HL-60 (cell line): ENCODE results near the gene SPINK9.

ENCODE experiments used
- DNase-seq, 2 experiments: peaks; one replicate each; pipeline ENCODE4 v3.0.0-alpha.2; 2010 to 2020; ENCODE audit warnings: low read depth in 1 of 2, low spot score in 1 of 2
- H3K27ac ChIP-seq: fragments of 250-450 bp; sonication (Bioruptor Pico); replicated peaks from 2 replicates; pipeline ENCODE4 v1.5.1; 2020; ENCODE audit warnings: mild to moderate bottlenecking, moderate library complexity
- H3K27me3 ChIP-seq: fragments of 250-450 bp; sonication (Bioruptor Pico); 2 replicates; pipeline ENCODE4 v1.5.1; 2021; ENCODE audit warnings: mild to moderate bottlenecking, moderate library complexity; ENCODE audit not compliant: insufficient read depth, poor library complexity, severe bottlenecking
- H3K4me3 ChIP-seq: replicated peaks from 2 replicates; pipeline ENCODE4 v1.5.1; 2011; ENCODE audit warnings: mild to moderate bottlenecking, control low read depth, low read length; ENCODE audit not compliant: insufficient read depth
- CTCF ChIP-seq: IDR thresholded peaks from one replicate; pipeline ENCODE4 v1.5.1; 2011; ENCODE audit warnings: low read length, control low read depth, inconsistent platforms; ENCODE audit not compliant: insufficient read depth
- GABPA ChIP-seq: IDR thresholded peaks from 2 replicates; pipeline ENCODE4 v1.6.1; 2012; ENCODE audit warnings: low read depth
- POLR2AphosphoS5 ChIP-seq: IDR thresholded peaks from 2 replicates; pipeline ENCODE4 v1.6.1; 2012; ENCODE audit warnings: low read depth
- REST ChIP-seq: IDR thresholded peaks from 2 replicates; pipeline ENCODE4 v1.6.1; 2012; ENCODE audit warnings: low read depth; ENCODE audit not compliant: insufficient replicate concordance
- SPI1 ChIP-seq: IDR thresholded peaks from 2 replicates; pipeline ENCODE4 v1.6.1; 2012; ENCODE audit warnings: low read depth, mild to moderate bottlenecking, borderline replicate concordance

Gene SPINK9

GRCh38 chr5:148381906-148382305 is 46.5 kb downstream of the SPINK9 start:
- DNase-seq, result no peak

GRCh38 chr5:148382961-148383360 is 47.6 kb downstream of the SPINK9 start:
- no peak for DNase-seq
- no peak for TF ChIP-seq REST
- TF ChIP-seq CTCF, result no peak
- TF ChIP-seq POLR2AphosphoS5, result no peak
- Histone ChIP-seq H3K4me3 (peak overlapping the region; percentile 79), H3K27me3 (no peaks in the 10 kb centered on the region), H3K27ac (peak overlapping the region; percentile 93)

More at GRCh38 chr5:148381906-148382305, 46.5 kb downstream of the SPINK9 start:
- Histone ChIP-seq H3K27me3 (no peaks in the 10 kb centered on the region), H3K27ac (no peak overlapping the region), H3K4me3 (no peak overlapping the region)
- TF ChIP-seq GABPA, result no peak
- TF ChIP-seq REST, result no peak
- TF ChIP-seq CTCF, result no peak
- no peak for TF ChIP-seq POLR2AphosphoS5
- no peak for TF ChIP-seq SPI1

- Histone ChIP-seq H3K27me3 (no peaks in the 10 kb centered on the region), H3K27ac (peak within 1 kb of the TSS; percentile 93), H3K4me3 (peak within 1 kb of the TSS; percentile 79)
- TF ChIP-seq CTCF (no peak), SPI1 (peak; percentile 90), GABPA (peak; percentile 95), POLR2AphosphoS5 (peak; percentile 100), REST (no peak)
- peak; percentile 95 to 98 for DNase-seq
Measured at GRCh38 chr5:148383564-148384379, 48.4 kb downstream of the SPINK9 start, which contains the start of gene FBXO38. FBXO38 (plus strand) TSS chr5:148383958; CDS start chr5:148394777, 10,819 bp downstream.
